Neural progenitor cell (in vitro differentiated cells): ENCODE results near the gene GRAMD4. TPM values are rescaled to one million over a fixed set of nuclear protein-coding genes. Genes with fewer than 3 reads are reported as not detected.

Experiments
- DNase-seq: peaks from one replicate; pipeline ENCODE4 v3.0.0-alpha.2; 2016; ENCODE audit warnings: low spot score
- H2AFZ ChIP-seq: fragments of 200-600 bp; sonication (generic); replicated peaks from 2 replicates; pipeline ENCODE4 v1.6.1; 2016; ENCODE audit warnings: antibody characterized with exemption
- H3F3A ChIP-seq: fragments of 200-600 bp; sonication (generic); 2 replicates; pipeline ENCODE4 v1.6.1; 2016; ENCODE audit warnings: antibody characterized with exemption, low read depth
- H3K27ac ChIP-seq: fragments of 200-600 bp; sonication (generic); 2 replicates; pipeline ENCODE4 v1.5.1; 2016; ENCODE audit warnings: mild to moderate bottlenecking
- H3K27me3 ChIP-seq: fragments of 200-600 bp; sonication (generic); 2 replicates; pipeline ENCODE4 v1.6.1; 2016; ENCODE audit warnings: mild to moderate bottlenecking, moderate library complexity
- H3K36me3 ChIP-seq: fragments of 200-600 bp; sonication (generic); 2 replicates; pipeline ENCODE4 v1.5.1; 2016
- H3K4me1 ChIP-seq: fragments of 200-600 bp; sonication (generic); 2 replicates; pipeline ENCODE4 v1.6.1; 2016; ENCODE audit warnings: mixed run types
- H3K4me2 ChIP-seq: fragments of 200-600 bp; sonication (generic); 2 replicates; pipeline ENCODE4 v1.6.1; 2016
- H3K4me3 ChIP-seq: fragments of 200-600 bp; sonication (generic); 2 replicates; pipeline ENCODE4 v1.5.1; 2016
- H3K79me2 ChIP-seq: fragments of 200-600 bp; sonication (generic); 2 replicates; pipeline ENCODE4 v1.6.1; 2016; ENCODE audit warnings: low read depth
- H3K9ac ChIP-seq: fragments of 200-600 bp; sonication (generic); 2 replicates; pipeline ENCODE4 v1.6.1; 2016
- H3K9me3 ChIP-seq: fragments of 200-600 bp; sonication (generic); 2 replicates; pipeline ENCODE4 v1.5.1; 2016; ENCODE audit warnings: low read depth
- H4K20me1 ChIP-seq: fragments of 200-600 bp; sonication (generic); 2 replicates; pipeline ENCODE4 v1.6.1; 2016; ENCODE audit warnings: low read depth
- H3K27ac Mint-ChIP-seq: 3 replicates; pipeline ENCODE4 v1.8.0; 2021; ENCODE audit warnings: mixed read lengths
- H3K27me3 Mint-ChIP-seq: 2 replicates; pipeline ENCODE4 v1.8.0; 2022; ENCODE audit warnings: low read depth, mild to moderate bottlenecking, inconsistent platforms, moderate library complexity, mixed read lengths; ENCODE audit not compliant: insufficient read depth
- H3K36me3 Mint-ChIP-seq: 3 replicates; pipeline ENCODE4 v1.8.0; 2021; ENCODE audit warnings: mixed read lengths
- H3K4me1 Mint-ChIP-seq: 3 replicates; pipeline ENCODE4 v1.8.0; 2021; ENCODE audit warnings: mixed read lengths
- H3K4me3 Mint-ChIP-seq: 3 replicates; pipeline ENCODE4 v1.8.0; 2021; ENCODE audit warnings: mild to moderate bottlenecking, moderate library complexity, mixed read lengths
- H3K9me3 Mint-ChIP-seq: 3 replicates; pipeline ENCODE4 v1.8.0; 2020; ENCODE audit warnings: mixed read lengths
- EZH2 ChIP-seq: fragments of 200-600 bp; sonication (generic); IDR thresholded peaks from 2 replicates; pipeline ENCODE4 v1.6.1; 2017; ENCODE audit warnings: antibody characterized with exemption, mild to moderate bottlenecking, moderate library complexity
- EZH2phosphoT487 ChIP-seq: fragments of 200-600 bp; sonication (generic); IDR thresholded peaks from 2 replicates; pipeline ENCODE4 v1.6.1; 2017; ENCODE audit warnings: antibody characterized with exemption
- total RNA-seq: library from RNA; depleted of rRNA; stranded (reverse); fragments of >200 nt; gene quantifications from 2 replicates; pipeline ENCODE4 v1.2.3, GENCODE V29; 2015; ENCODE audit warnings: low replicate concordance
- TF ChIP-seq, protein P1 (sequence below): fragments of 200-600 bp; sonication (generic); IDR thresholded peaks from 2 replicates; pipeline ENCODE4 v1.5.1; 2017; ENCODE audit warnings: antibody characterized with exemption, mild to moderate bottlenecking

The GRAMD4 gene
- total RNA-seq, 1 donor from 2014 or later = 32.2 TPM

- Mint-ChIP-seq H3K4me3 (no peak overlapping the region), H3K9me3 (no peaks in the 10 kb centered on the region), H3K27me3 (peaks cover 5% of the 10 kb centered on the region), H3K4me1 (peaks cover 8% of the 10 kb centered on the region), H3K27ac (no peak overlapping the region), H3K36me3 (no peaks in the 10 kb centered on the region)
- no peak overlapping the region for H3K4me2 ChIP-seq
- H3K27me3 ChIP-seq = no peaks in the 10 kb centered on the region
- TF ChIP-seq EZH2 (no peak), EZH2phosphoT487 (no peak)
- TF ChIP-seq, protein P1, sequence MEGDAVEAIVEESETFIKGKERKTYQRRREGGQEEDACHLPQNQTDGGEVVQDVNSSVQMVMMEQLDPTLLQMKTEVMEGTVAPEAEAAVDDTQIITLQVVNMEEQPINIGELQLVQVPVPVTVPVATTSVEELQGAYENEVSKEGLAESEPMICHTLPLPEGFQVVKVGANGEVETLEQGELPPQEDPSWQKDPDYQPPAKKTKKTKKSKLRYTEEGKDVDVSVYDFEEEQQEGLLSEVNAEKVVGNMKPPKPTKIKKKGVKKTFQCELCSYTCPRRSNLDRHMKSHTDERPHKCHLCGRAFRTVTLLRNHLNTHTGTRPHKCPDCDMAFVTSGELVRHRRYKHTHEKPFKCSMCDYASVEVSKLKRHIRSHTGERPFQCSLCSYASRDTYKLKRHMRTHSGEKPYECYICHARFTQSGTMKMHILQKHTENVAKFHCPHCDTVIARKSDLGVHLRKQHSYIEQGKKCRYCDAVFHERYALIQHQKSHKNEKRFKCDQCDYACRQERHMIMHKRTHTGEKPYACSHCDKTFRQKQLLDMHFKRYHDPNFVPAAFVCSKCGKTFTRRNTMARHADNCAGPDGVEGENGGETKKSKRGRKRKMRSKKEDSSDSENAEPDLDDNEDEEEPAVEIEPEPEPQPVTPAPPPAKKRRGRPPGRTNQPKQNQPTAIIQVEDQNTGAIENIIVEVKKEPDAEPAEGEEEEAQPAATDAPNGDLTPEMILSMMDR = no peak
- no peaks in the 10 kb centered on the region for H3K9me3 ChIP-seq
- H3K9ac ChIP-seq = no peak overlapping the region
- no peaks in the 10 kb centered on the region for H3F3A ChIP-seq
- H3K27ac ChIP-seq = no peak overlapping the region
- no peaks in the 10 kb centered on the region for H3K4me1 ChIP-seq
- no peaks in the 10 kb centered on the region for H3K36me3 ChIP-seq
- no peak overlapping the region for H3K4me3 ChIP-seq
- H4K20me1 ChIP-seq = peaks cover 7% of the 10 kb centered on the region
- no peaks in the 10 kb centered on the region for H3K79me2 ChIP-seq
- H2AFZ ChIP-seq = no peak overlapping the region
- no peak for DNase-seq
Measured at GRCh38 chr22:46662226-46662625, 42.0 kb downstream of the GRAMD4 start.

GRCh38 chr22:46663001-46663400 is 42.8 kb downstream of the GRAMD4 start:
- Mint-ChIP-seq H3K27me3 (peaks cover 5% of the 10 kb centered on the region), H3K36me3 (no peaks in the 10 kb centered on the region), H3K4me1 (peaks cover 8% of the 10 kb centered on the region), H3K27ac (no peak overlapping the region), H3K9me3 (no peaks in the 10 kb centered on the region), H3K4me3 (no peak overlapping the region)
- no peaks in the 10 kb centered on the region for H3K9me3 ChIP-seq
- TF ChIP-seq EZH2phosphoT487 (no peak), EZH2 (no peak)
- TF ChIP-seq, protein P1 = no peak
- no peaks in the 10 kb centered on the region for H3K4me1 ChIP-seq
- no peak overlapping the region for H3K4me3 ChIP-seq
- H3K4me2 ChIP-seq = no peak overlapping the region
- H3K27ac ChIP-seq = no peak overlapping the region
- H3F3A ChIP-seq = no peaks in the 10 kb centered on the region
- H3K36me3 ChIP-seq = no peaks in the 10 kb centered on the region
- no peaks in the 10 kb centered on the region for H3K79me2 ChIP-seq
- H3K9ac ChIP-seq = no peak overlapping the region
- no peaks in the 10 kb centered on the region for H3K27me3 ChIP-seq
- H4K20me1 ChIP-seq = peaks cover 7% of the 10 kb centered on the region
- H2AFZ ChIP-seq = no peak overlapping the region
- DNase-seq = no peak

GRCh38 chr22:46663436-46664100 is 43.4 kb downstream of the GRAMD4 start:
- Mint-ChIP-seq H3K27ac (no peak overlapping the region), H3K9me3 (no peaks in the 10 kb centered on the region), H3K4me3 (no peak overlapping the region), H3K4me1 (peaks cover 8% of the 10 kb centered on the region), H3K27me3 (peaks cover 5% of the 10 kb centered on the region), H3K36me3 (no peaks in the 10 kb centered on the region)
- no peak overlapping the region for H3K4me3 ChIP-seq
- H3K36me3 ChIP-seq = no peaks in the 10 kb centered on the region
- H3K9ac ChIP-seq = no peak overlapping the region
- H4K20me1 ChIP-seq = peaks cover 7% of the 10 kb centered on the region
- no peaks in the 10 kb centered on the region for H3K79me2 ChIP-seq
- no peak for TF ChIP-seq EZH2phosphoT487
- TF ChIP-seq, protein P1 = no peak
- no peak for TF ChIP-seq EZH2
- H3K27ac ChIP-seq = no peak overlapping the region
- no peak overlapping the region for H3K4me2 ChIP-seq
- H3K4me1 ChIP-seq = no peaks in the 10 kb centered on the region
- no peak overlapping the region for H2AFZ ChIP-seq
- no peaks in the 10 kb centered on the region for H3K27me3 ChIP-seq
- no peaks in the 10 kb centered on the region for H3K9me3 ChIP-seq
- no peaks in the 10 kb centered on the region for H3F3A ChIP-seq
- DNase-seq = no peak
